Tibial nerve (tissue), 3 donors: ENCODE results near the gene ERC2.

ENCODE experiments used
- CTCF ChIP-seq, 5 experiments: fragments of 200-600 bp in 3 of 5; fragments of 450-650 bp in 2 of 5; sonication (generic) in 3 of 5; IDR thresholded peaks; one replicate each; pipeline ENCODE4 v1.5.1; 2016 to 2019; ENCODE audit warnings: antibody characterized with exemption in 5 of 5, mild to moderate bottlenecking in 3 of 5, moderate library complexity in 2 of 5
- POLR2A ChIP-seq, 2 donors: fragments of 450-650 bp; IDR thresholded peaks; one replicate each; pipeline ENCODE4 v1.6.1; 2017; ENCODE audit warnings: antibody characterized with exemption in 2 of 2, mild to moderate bottlenecking in 2 of 2, moderate library complexity in 2 of 2

DNA sequence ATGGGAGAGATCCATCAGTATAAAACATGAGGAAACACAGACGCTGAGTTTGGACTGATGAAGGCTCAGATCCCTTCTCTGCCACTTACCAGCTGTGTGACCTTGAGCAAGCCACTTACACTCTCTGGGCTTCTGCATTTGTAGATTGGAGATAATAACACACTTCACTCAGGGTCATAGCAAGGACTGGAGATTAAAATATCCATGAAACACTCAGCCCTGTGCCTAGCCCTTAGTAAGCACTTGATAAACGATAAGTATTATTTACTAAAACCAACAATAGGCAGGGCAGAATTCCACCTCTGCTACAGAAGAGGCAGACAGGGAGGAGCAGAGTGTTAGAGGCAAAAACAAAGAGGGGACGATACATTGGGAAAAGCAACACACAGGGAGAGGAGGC, 560.7 kb downstream of the ERC2 start:
- TF ChIP-seq POLR2A (IDR thresholded peaks at IDR 0.05) (no peak), CTCF (IDR thresholded peaks at IDR 0.05) (no peak)
